ENCODE data around the gene GPR151. TPM values are rescaled to one million over a fixed set of nuclear protein-coding genes. Genes with fewer than 3 reads are reported as not detected.
A peak's percentile ranks its signal among the peaks of the same experiment; 100 is the strongest.

Gene GPR151
- total RNA-seq, 1 experiment from 2014 or later: not detected

DNA sequence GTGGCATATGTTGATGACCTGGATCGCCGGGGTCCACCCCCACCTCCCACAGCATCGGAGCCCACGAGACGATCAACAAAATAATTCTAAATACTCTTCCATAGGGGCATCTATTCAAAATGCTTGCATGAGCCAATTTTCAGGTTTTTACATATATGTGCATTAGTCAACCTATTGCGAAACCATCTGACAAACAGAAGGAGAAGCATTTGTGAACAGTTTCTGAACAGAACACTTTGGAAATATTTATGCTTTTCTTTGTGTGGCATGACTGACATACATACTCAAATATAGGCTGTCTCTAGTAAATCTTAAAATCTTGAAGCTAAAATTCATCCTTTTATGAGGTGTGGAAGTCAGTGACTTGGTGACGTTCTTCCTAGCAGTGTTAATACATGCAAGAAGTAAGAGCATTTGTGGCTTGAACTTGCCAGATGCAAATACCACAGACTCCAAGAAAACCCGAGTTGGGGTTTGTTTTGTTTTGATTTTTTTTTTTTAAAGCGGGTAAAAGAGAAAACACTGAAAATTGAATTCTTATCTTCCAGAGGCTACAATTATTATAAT is 5.3 kb downstream of the GPR151 start:
- Histone ChIP-seq H3K4me1 (ENCODE audit: insufficient read depth, low read length) (no peaks in the 10 kb centered on the region), H4K20me1 (ENCODE audit: low read length) (no peaks in the 10 kb centered on the region), H3K27me3 (ENCODE audit: low read length) (no peaks in the 10 kb centered on the region), H3F3A (ENCODE audit: low read length, unreplicated experiment) (peaks cover 5% of the 10 kb centered on the region), H3K27ac (ENCODE audit: low read length) (no peak overlapping the region), H3K9me3 (ENCODE audit: low read length) (no peaks in the 10 kb centered on the region), H3K79me2 (ENCODE audit: low read length) (no peaks in the 10 kb centered on the region), H3K9me2 (replicated peaks; ENCODE audit: low read length) (no peaks in the 10 kb centered on the region), H3K9ac (ENCODE audit: low read length) (no peak overlapping the region), H3K4me3 (ENCODE audit: low read length) (no peak overlapping the region), H3K36me3 (ENCODE audit: low read depth, low read length) (peaks cover 69% of the 10 kb centered on the region), H3K4me2 (ENCODE audit: low read length) (no peak overlapping the region), H2AFZ (ENCODE audit: low read length) (no peak overlapping the region)
- DNase-seq (peak; percentile 46), ATAC-seq (no peak)
- TF ChIP-seq CTCF (conservative IDR thresholded peaks at IDR 0.05; ENCODE audit: low read depth, low read length) (no peak), EZH2 (IDR thresholded peaks at IDR 0.05; ENCODE audit: low read length, unreplicated experiment) (no peak), EZH2phosphoT487 (IDR thresholded peaks at IDR 0.05; ENCODE audit: borderline replicate concordance, low read length) (no peak)
- intact Hi-C loops (cut with micrococcal nuclease): no loop called here
- ChIA-PET CTCF (no interaction called here), POLR2A (ENCODE audit: unreplicated experiment) (no interaction called here)
- BruUV-seq (replicated peaks): TSS peak; percentile 48

DNA sequence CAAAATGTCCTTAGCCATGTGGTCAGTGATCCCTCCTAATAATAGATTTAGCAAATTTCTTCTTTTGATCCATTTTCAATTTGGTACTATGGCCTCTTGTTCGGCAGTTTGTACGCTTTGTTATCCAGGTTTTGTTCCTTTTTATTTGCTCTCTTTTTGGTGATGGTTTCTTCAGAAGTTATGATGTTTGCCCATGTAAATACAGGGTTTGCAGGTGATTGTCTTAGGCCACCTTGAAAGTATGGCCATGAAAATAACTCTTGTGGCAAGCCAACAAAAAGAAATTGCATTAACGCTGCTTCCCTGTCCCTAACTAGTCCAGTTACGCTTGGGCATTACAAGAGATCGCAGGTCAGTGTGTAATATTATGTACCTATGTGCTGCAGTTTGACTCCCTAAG is 8.6 kb downstream of the GPR151 start:
- no peak for DNase-seq
- Histone ChIP-seq H3K4me3 (ENCODE audit: low read length) (no peak overlapping the region), H3K9me3 (ENCODE audit: low read length) (no peaks in the 10 kb centered on the region), H3K27ac (ENCODE audit: low read length) (no peak overlapping the region), H3K4me2 (ENCODE audit: low read length) (no peak overlapping the region), H3K79me2 (ENCODE audit: low read length) (no peaks in the 10 kb centered on the region), H2AFZ (ENCODE audit: low read length) (no peak overlapping the region), H3K27me3 (ENCODE audit: low read length) (no peaks in the 10 kb centered on the region), H3K4me1 (ENCODE audit: insufficient read depth, low read length) (no peaks in the 10 kb centered on the region), H3K9me2 (replicated peaks; ENCODE audit: low read length) (no peaks in the 10 kb centered on the region), H3K9ac (ENCODE audit: low read length) (no peak overlapping the region), H3K36me3 (ENCODE audit: low read depth, low read length) (peaks cover 85% of the 10 kb centered on the region), H3F3A (ENCODE audit: low read length, unreplicated experiment) (peaks cover 5% of the 10 kb centered on the region), H4K20me1 (ENCODE audit: low read length) (no peaks in the 10 kb centered on the region)
- BruUV-seq (replicated peaks): no TSS peak
- no peak for TF ChIP-seq EZH2 (IDR thresholded peaks at IDR 0.05; ENCODE audit: low read length, unreplicated experiment)
- TF ChIP-seq CTCF (conservative IDR thresholded peaks at IDR 0.05; ENCODE audit: low read depth, low read length): no peak
- TF ChIP-seq EZH2phosphoT487 (IDR thresholded peaks at IDR 0.05; ENCODE audit: borderline replicate concordance, low read length): no peak
- ATAC-seq: no peak
- ChIA-PET POLR2A (ENCODE audit: unreplicated experiment) (no interaction called here), CTCF (no interaction called here)
- intact Hi-C loops (cut with micrococcal nuclease): no loop called here

DNA sequence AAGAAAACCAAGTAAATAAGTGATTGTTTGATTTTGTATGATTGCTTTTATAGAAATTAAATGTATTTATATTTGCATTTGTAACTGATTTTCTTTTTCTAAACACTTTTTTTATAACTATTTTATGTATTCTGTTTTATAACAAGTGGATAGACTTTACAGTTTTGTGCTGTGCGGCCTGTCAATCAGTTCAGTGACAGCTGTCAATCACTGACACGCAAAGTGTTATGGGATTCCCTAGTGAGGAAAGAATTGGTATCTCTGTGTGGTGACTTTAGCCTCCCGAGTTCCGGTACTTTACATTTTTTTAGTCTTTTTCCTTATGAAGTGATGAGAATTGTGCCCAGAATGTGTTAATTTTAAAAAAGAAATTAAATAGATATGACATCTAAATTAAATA is 16.3 kb downstream of the GPR151 start:
- Histone ChIP-seq H3K9me3 (ENCODE audit: low read length) (no peaks in the 10 kb centered on the region), H2AFZ (ENCODE audit: low read length) (no peak overlapping the region), H3K4me3 (ENCODE audit: low read length) (no peak overlapping the region), H3K4me2 (ENCODE audit: low read length) (no peak overlapping the region), H3K27me3 (ENCODE audit: low read length) (no peaks in the 10 kb centered on the region), H3K79me2 (ENCODE audit: low read length) (no peaks in the 10 kb centered on the region), H3K36me3 (ENCODE audit: low read depth, low read length) (peaks cover 65% of the 10 kb centered on the region), H3K4me1 (ENCODE audit: insufficient read depth, low read length) (no peaks in the 10 kb centered on the region), H3K27ac (ENCODE audit: low read length) (no peak overlapping the region), H3K9ac (ENCODE audit: low read length) (no peak overlapping the region), H4K20me1 (ENCODE audit: low read length) (no peaks in the 10 kb centered on the region), H3K9me2 (replicated peaks; ENCODE audit: low read length) (no peaks in the 10 kb centered on the region), H3F3A (ENCODE audit: low read length, unreplicated experiment) (no peaks in the 10 kb centered on the region)
- ATAC-seq: no peak
- intact Hi-C loops (cut with micrococcal nuclease): no loop called here
- BruUV-seq (replicated peaks): no TSS peak
- CTCF ChIA-PET: no interaction called here
- no peak for DNase-seq
- POLR2A ChIA-PET (ENCODE audit: unreplicated experiment): no interaction called here
- TF ChIP-seq EZH2 (IDR thresholded peaks at IDR 0.05; ENCODE audit: low read length, unreplicated experiment) (no peak), CTCF (conservative IDR thresholded peaks at IDR 0.05; ENCODE audit: low read depth, low read length) (no peak), EZH2phosphoT487 (IDR thresholded peaks at IDR 0.05; ENCODE audit: borderline replicate concordance, low read length) (no peak)

All from PC-3 (cell line).